Ovary (tissue), 9 donors: Measurements from ENCODE around the gene ARHGAP4. TPM values are rescaled to one million over a fixed set of nuclear protein-coding genes. Genes with fewer than 3 reads are reported as not detected.

Experiments
- DNase-seq, 5 donors: peaks; one replicate each; pipeline ENCODE4 v3.0.0-alpha.2; 2019 to 2020
- H3K27ac ChIP-seq, 2 donors: fragments of 200-600 bp; one replicate each; pipeline versions ENCODE4 v1.5.1 to v1.8.0; 2019 to 2022
- H3K27me3 ChIP-seq: fragments of 200-600 bp; one replicate; pipeline ENCODE4 v1.8.0; 2022
- H3K36me3 ChIP-seq: fragments of 200-600 bp; sonication (generic); one replicate; pipeline ENCODE4 v1.5.1; 2019
- H3K4me1 ChIP-seq: one replicate; pipeline ENCODE4 v1.8.1; 2013; ENCODE audit warnings: mild to moderate bottlenecking, moderate library complexity; ENCODE audit not compliant: insufficient read depth
- H3K4me3 ChIP-seq: fragments of 200-600 bp; sonication (generic); one replicate; pipeline ENCODE4 v1.5.1; 2017
- H3K9me3 ChIP-seq, 2 donors: fragments of 200-600 bp in 1 of 2; sonication (generic) in 1 of 2; one replicate each; pipeline versions ENCODE4 v1.5.1 to v1.8.1; 2013 to 2019; ENCODE audit warnings: mild to moderate bottlenecking in 1 of 2, moderate library complexity in 1 of 2
- CTCF ChIP-seq, 3 donors: fragments of 450-650 bp in 2 of 3; fragments of 200-600 bp in 1 of 3; IDR thresholded peaks; one replicate each; pipeline versions ENCODE4 v1.5.1 to v1.8.0; 2016 to 2022; ENCODE audit warnings: antibody characterized with exemption in 3 of 3, mild to moderate bottlenecking in 1 of 3
- EP300 ChIP-seq: sonication (generic); formaldehyde crosslinking; IDR thresholded peaks from one replicate; pipeline ENCODE4 v1.6.1; 2017; ENCODE audit warnings: antibody characterized with exemption
- POLR2A ChIP-seq: fragments of 450-650 bp; IDR thresholded peaks from one replicate; pipeline ENCODE4 v1.6.1; 2017; ENCODE audit warnings: antibody characterized with exemption, mild to moderate bottlenecking, moderate library complexity
- WGBS, 3 donors: extraction: QIAGEN DNeasy Blood & Tissue Kit in 1 of 3; methylation state at CpG; one replicate each; pipeline versions ENCODE4 v1.1.5 to v1.1.7; 2013 to 2017; 5-methylcytosine and 5-hydroxymethylcytosine counted together
- intact Hi-C, 4 donors: fragments of 100-400 bp; cut with DNase I; formaldehyde crosslinking; loops; one replicate each; pipeline versions ENCODE4 v1.11.0 to v1.15.1; 2022 to 2023
- polyA plus RNA-seq, 2 donors: library from polyadenylated mRNA; stranded (reverse); fragments of 200-250 nt in 1 of 2; fragments of 350-450 nt in 1 of 2; fragmentation: Illumina TruSeq in 1 of 2; extraction: RNeasy Lipid Tissue Mini Kit (QIAGEN cat#74804) in 1 of 2; gene quantifications; one replicate each; pipeline ENCODE4 v1.2.3, GENCODE V29; 2013 to 2014
- total RNA-seq, 7 donors: library from RNA; depleted of rRNA in 2 of 7; stranded (reverse); fragments of >200 nt in 2 of 7; fragmentation: NEBNext Ultra II Directional in 3 of 7; extraction: Animal tissue kit (Norgen Biotek cat#: 25700) in 3 of 7; gene quantifications; one replicate each; pipeline versions ENCODE4 v1.1.0 to v1.2.4, GENCODE V29; 2016 to 2023
- donor health status: DM: no; HTN: no; CAD: no; lungs with moderate emphysema.
- donor health status: DM: no; HTN: no; CAD: no.
- donor health status: Bipolar disorder and iron deficiency.
- donor health status: DM: yes; HTN: yes; CAD: no.
- donor health status: DM: no; HTN: no; CAD: no.
- donor health status: DM: yes; HTN: yes; CAD: no.

ARHGAP4 gene
- total and polyA plus RNA-seq, 9 donors = 1.2 to 22.3 (median 11.4) TPM

GRCh38 chrX:153919281-153919680 lies 6.8 kb downstream of the ARHGAP4 start:
- TF ChIP-seq POLR2A = no peak
- TF ChIP-seq EP300 = no peak
- no peak for TF ChIP-seq CTCF (IDR thresholded peaks at IDR 0.05)
- Histone ChIP-seq H3K4me1 (peaks cover 4% of the 10 kb centered on the region), H3K36me3 (no peaks in the 10 kb centered on the region), H3K9me3 (no peaks in the 10 kb centered on the region), H3K27ac (no peak overlapping the region), H3K27me3 (no peaks in the 10 kb centered on the region), H3K4me3 (no peak overlapping the region)
- intact Hi-C loops = no loop called here
- DNase-seq = peak in 1 of 5 donors; percentile 16
- 91 to 95% (median 93%) methylated on average over 13 of the region's 13 CpGs for WGBS, 3 donors

- 85% methylated on average over 6 of the region's 6 CpGs for WGBS, 3 donors
- intact Hi-C loops = no loop called here
- peaks cover 3% of the 10 kb centered on the region for H3K4me1 ChIP-seq
- TF ChIP-seq POLR2A (no peak), EP300 (no peak), CTCF (IDR thresholded peaks at IDR 0.05) (no peak)
- no peaks in the 10 kb centered on the region for H3K9me3 ChIP-seq
- no peak overlapping the region for H3K27ac ChIP-seq
- no peak overlapping the region for H3K4me3 ChIP-seq
- no peaks in the 10 kb centered on the region for H3K27me3 ChIP-seq
- no peaks in the 10 kb centered on the region for H3K36me3 ChIP-seq
- DNase-seq = no peak
Measured at GRCh38 chrX:153917869-153918268, 8.2 kb downstream of the ARHGAP4 start.

DNA sequence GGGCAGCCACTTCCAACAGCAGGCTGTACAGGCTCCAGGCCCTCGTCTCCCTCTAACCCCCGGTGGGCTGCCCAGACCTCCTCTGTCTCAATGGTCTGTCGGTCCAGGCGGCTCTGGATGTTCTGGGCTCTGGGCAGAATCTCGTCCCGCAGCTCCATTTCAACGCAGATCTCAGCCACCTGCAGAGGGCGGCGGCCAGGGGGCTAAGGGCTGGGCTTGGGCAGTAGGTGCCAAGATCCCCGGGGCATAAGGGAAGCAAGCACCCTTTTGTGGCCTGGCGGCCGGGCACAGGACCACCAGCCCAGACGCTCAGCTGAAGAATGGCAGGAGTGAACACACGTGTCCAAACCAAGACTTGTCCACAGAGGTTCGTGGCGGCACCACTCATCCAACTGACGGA lies 12.4 kb downstream of the ARHGAP4 start:
- H3K4me1 ChIP-seq = no peaks in the 10 kb centered on the region
- no peak for TF ChIP-seq CTCF (IDR thresholded peaks at IDR 0.05)
- TF ChIP-seq POLR2A = no peak
- TF ChIP-seq EP300 = no peak
- no peak for DNase-seq
- no peak overlapping the region for H3K4me3 ChIP-seq
- no peaks in the 10 kb centered on the region for H3K36me3 ChIP-seq
- no peaks in the 10 kb centered on the region for H3K27me3 ChIP-seq
- no peak overlapping the region for H3K27ac ChIP-seq
- H3K9me3 ChIP-seq = no peaks in the 10 kb centered on the region
- intact Hi-C loops = no loop called here
- 85 to 94% (median 93%) methylated on average over 17 of the region's 17 CpGs for WGBS, 3 donors

- no peaks in the 10 kb centered on the region for H3K36me3 ChIP-seq
- no peak overlapping the region for H3K4me3 ChIP-seq
- no peaks in the 10 kb centered on the region for H3K4me1 ChIP-seq
- no peak overlapping the region for H3K27ac ChIP-seq
- no peak for TF ChIP-seq CTCF (IDR thresholded peaks at IDR 0.05)
- TF ChIP-seq POLR2A = no peak
- TF ChIP-seq EP300 = no peak
- intact Hi-C loops = no loop called here
- no peaks in the 10 kb centered on the region for H3K27me3 ChIP-seq
- no peak for DNase-seq
- WGBS, 3 donors = 63 to 66% (median 65%) methylated on average over 15 to 17 of the region's 17 CpGs
- no peaks in the 10 kb centered on the region for H3K9me3 ChIP-seq
Measured at GRCh38 chrX:153913211-153913610, 12.9 kb downstream of the ARHGAP4 start.

DNA sequence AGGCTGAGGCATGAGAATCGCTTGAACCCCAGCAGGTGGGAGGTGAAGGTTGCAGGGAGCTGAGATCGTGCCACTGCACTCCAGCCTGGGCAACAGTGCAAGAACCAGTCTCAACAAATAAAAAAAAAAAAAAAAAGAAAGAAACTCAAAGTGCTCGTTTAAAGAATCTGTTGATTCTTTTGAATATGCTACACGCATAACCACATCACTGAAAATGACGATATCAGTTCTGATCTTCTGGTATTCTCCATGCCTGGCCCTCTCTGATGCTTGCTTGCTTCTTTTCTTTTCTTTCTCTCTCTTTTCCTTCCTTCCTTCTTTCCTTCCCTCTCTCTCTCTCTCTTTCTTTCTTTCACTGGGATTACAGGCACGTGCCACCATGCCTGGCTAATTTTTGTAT lies 14.3 kb downstream of the ARHGAP4 start:
- Histone ChIP-seq H3K9me3 (no peaks in the 10 kb centered on the region), H3K27ac (no peak overlapping the region), H3K4me1 (no peaks in the 10 kb centered on the region), H3K4me3 (no peak overlapping the region), H3K36me3 (no peaks in the 10 kb centered on the region), H3K27me3 (no peaks in the 10 kb centered on the region)
- 78 to 82% (median 79%) methylated on average over 6 of the region's 6 CpGs for WGBS, 3 donors
- intact Hi-C loops = no loop called here
- TF ChIP-seq POLR2A (no peak), CTCF (IDR thresholded peaks at IDR 0.05) (no peak), EP300 (no peak)
- DNase-seq = no peak
